SK-N-SH treated with all-trans-retinoic acid at 6 μM for 48 hours (cell line): Measurements from ENCODE around the gene FLYWCH2.

Experiments
- ATAC-seq: fragments of 200-7000 bp; cut with Tn5 transposase; 3 replicates; pipeline ENCODE4 v1.9.1; 2020; ENCODE audit warnings: mild to moderate bottlenecking, moderate library complexity
- ARNTL ChIP-seq: fragments of 450-650 bp; formaldehyde crosslinking; IDR thresholded peaks from 2 replicates; pipeline ENCODE4 v1.5.0; 2020; ENCODE audit warnings: low read depth, mild to moderate bottlenecking, moderate library complexity, borderline replicate concordance
- BACH2 ChIP-seq: fragments of 250-450 bp; sonication (Bioruptor Pico); IDR thresholded peaks from 2 replicates; pipeline ENCODE4 v1.9.0; 2021; ENCODE audit warnings: mild to moderate bottlenecking, borderline replicate concordance
- CSDC2 ChIP-seq: fragments of 250-450 bp; sonication (Bioruptor Pico); IDR thresholded peaks from 2 replicates; pipeline ENCODE4 v1.5.0; 2020; ENCODE audit warnings: mild to moderate bottlenecking, moderate library complexity
- CSRNP3 ChIP-seq: fragments of 250-450 bp; sonication (Bioruptor Pico); IDR thresholded peaks from 2 replicates; pipeline ENCODE4 v1.5.1; 2021; ENCODE audit warnings: mild to moderate bottlenecking, moderate library complexity
- ESRRG ChIP-seq: fragments of 250-450 bp; sonication (Bioruptor Pico); IDR thresholded peaks from 2 replicates; pipeline ENCODE4 v1.6.1; 2021; ENCODE audit warnings: mild to moderate bottlenecking
- ISL1 ChIP-seq: fragments of 250-450 bp; sonication (Bioruptor Pico); IDR thresholded peaks from 2 replicates; pipeline ENCODE4 v2.1.2; 2022; ENCODE audit warnings: mild to moderate bottlenecking, moderate library complexity
- OSR1 ChIP-seq: fragments of 250-450 bp; sonication (Bioruptor Pico); IDR thresholded peaks from 2 replicates; pipeline ENCODE4 v1.8.0; 2022; ENCODE audit warnings: moderate library complexity, mild to moderate bottlenecking, inconsistent platforms
- PATZ1 ChIP-seq: fragments of 250-450 bp; sonication (Bioruptor Pico); IDR thresholded peaks from 2 replicates; pipeline ENCODE4 v1.8.0; 2020; ENCODE audit warnings: mild to moderate bottlenecking, moderate library complexity, borderline replicate concordance
- POU6F1 ChIP-seq: fragments of 250-450 bp; sonication (Bioruptor Pico); IDR thresholded peaks from 2 replicates; pipeline ENCODE4 v1.8.0; 2021; ENCODE audit warnings: low read depth, mild to moderate bottlenecking, moderate library complexity, borderline replicate concordance
- PPARA ChIP-seq: fragments of 250-450 bp; sonication (Bioruptor Pico); IDR thresholded peaks from 2 replicates; pipeline ENCODE4 v1.5.0; 2020; ENCODE audit warnings: mild to moderate bottlenecking, borderline replicate concordance
- SNAI2 ChIP-seq: fragments of 250-450 bp; sonication (Bioruptor Pico); IDR thresholded peaks from 2 replicates; pipeline ENCODE4 v1.5.0; 2020; ENCODE audit warnings: mild to moderate bottlenecking, moderate library complexity
- TCF4 ChIP-seq: fragments of 250-450 bp; sonication (Bioruptor Pico); IDR thresholded peaks from 2 replicates; pipeline ENCODE4 v1.8.0; 2021; ENCODE audit warnings: mild to moderate bottlenecking, moderate library complexity, borderline replicate concordance
- TOX ChIP-seq: fragments of 250-450 bp; sonication (Bioruptor Pico); IDR thresholded peaks from 2 replicates; pipeline ENCODE4 v1.8.0; 2021; ENCODE audit warnings: mild to moderate bottlenecking, moderate library complexity, borderline replicate concordance
- TSHZ2 ChIP-seq: fragments of 250-450 bp; sonication (Bioruptor Pico); IDR thresholded peaks from 2 replicates; pipeline ENCODE4 v1.5.0; 2020; ENCODE audit warnings: mild to moderate bottlenecking, moderate library complexity
- ZFP3 ChIP-seq: fragments of 250-450 bp; sonication (Bioruptor Pico); IDR thresholded peaks from 2 replicates; pipeline ENCODE4 v1.5.0; 2020; ENCODE audit warnings: mild to moderate bottlenecking, moderate library complexity
- ZFP30 ChIP-seq: fragments of 450-650 bp; formaldehyde crosslinking; IDR thresholded peaks from 2 replicates; pipeline ENCODE4 v1.5.0; 2022; ENCODE audit warnings: mild to moderate bottlenecking, moderate library complexity
- ZNF565 ChIP-seq: fragments of 450-650 bp; formaldehyde crosslinking; conservative IDR thresholded peaks from 2 replicates; pipeline ENCODE4 v1.5.0; 2020; ENCODE audit warnings: low read depth, mild to moderate bottlenecking, moderate library complexity
- ZNF70 ChIP-seq: fragments of 450-650 bp; formaldehyde crosslinking; IDR thresholded peaks from 2 replicates; pipeline ENCODE4 v1.5.0; 2020; ENCODE audit warnings: mild to moderate bottlenecking, moderate library complexity

FLYWCH2 gene

GRCh38 chr16:2852731-2853507 is 30.1 kb upstream of the FLYWCH2 start:
- no peak; the same call in 2 of the 3 replicates for ATAC-seq
- TF ChIP-seq PPARA (CRISPR knock-in tag): no peak
- no peak for TF ChIP-seq ESRRG
- no peak for TF ChIP-seq CSRNP3 (CRISPR knock-in tag)
- TF ChIP-seq TCF4: no peak
- no peak for TF ChIP-seq SNAI2
- TF ChIP-seq ZNF70: no peak
- no peak for TF ChIP-seq TOX
- TF ChIP-seq ISL1: no peak
- no peak for TF ChIP-seq ZNF565 (CRISPR knock-in tag)
- no peak for TF ChIP-seq POU6F1 (CRISPR knock-in tag)
- no peak for TF ChIP-seq CSDC2 (CRISPR knock-in tag)
- no peak for TF ChIP-seq TSHZ2 (CRISPR knock-in tag)
- no peak for TF ChIP-seq PATZ1 (CRISPR knock-in tag)
- TF ChIP-seq ZFP3 (CRISPR knock-in tag): no peak

- no peak for TF ChIP-seq ZNF565 (CRISPR knock-in tag)
- no peak for TF ChIP-seq TSHZ2 (CRISPR knock-in tag)
- no peak for TF ChIP-seq CSDC2 (CRISPR knock-in tag)
- no peak for TF ChIP-seq BACH2 (CRISPR knock-in tag)
- TF ChIP-seq OSR1: no peak
- no peak for TF ChIP-seq ARNTL
- TF ChIP-seq ISL1: no peak
- TF ChIP-seq ZFP30 (CRISPR knock-in tag): no peak
- no peak for TF ChIP-seq TOX
- TF ChIP-seq ZFP3 (CRISPR knock-in tag): no peak
- TF ChIP-seq POU6F1 (CRISPR knock-in tag): no peak
- no peak for ATAC-seq
These were observed 29.4 kb upstream of the FLYWCH2 start for GRCh38 chr16:2853531-2854073.
